Stimulated activated CD8-positive, alpha-beta memory T cell treated with anti-CD3 and anti-CD28 coated beads, Interleukin-4, amount 100 ng/mL, for 4 hours (primary cell): ENCODE data around the gene PAQR9.

ENCODE experiments used
- DNase-seq, 2 donors: peaks; one replicate each; pipeline ENCODE4 v3.0.0-alpha.2; 2020; ENCODE audit warnings: low read depth in 2 of 2, low spot score in 1 of 2

The PAQR9 gene

DNA sequence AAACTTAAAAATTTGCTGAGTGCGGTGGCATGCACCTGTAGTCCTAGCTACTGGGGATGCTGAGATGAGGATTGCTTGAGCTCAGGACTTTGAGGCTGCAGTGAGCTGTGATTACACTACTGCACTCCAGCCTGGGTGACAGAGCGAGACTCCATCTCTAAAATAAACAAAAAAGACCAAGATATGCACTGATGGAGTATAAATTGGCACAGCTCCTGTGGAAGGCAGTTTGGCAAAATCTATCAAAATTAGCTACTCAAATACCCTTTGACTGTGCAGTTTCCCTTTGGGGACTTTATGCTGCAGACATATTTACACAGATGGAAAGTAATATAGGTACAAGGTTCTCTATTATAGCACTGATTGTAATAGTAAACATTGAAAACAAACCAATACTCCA is 19.8 kb upstream of the PAQR9 start:
- DNase-seq: no peak

DNA sequence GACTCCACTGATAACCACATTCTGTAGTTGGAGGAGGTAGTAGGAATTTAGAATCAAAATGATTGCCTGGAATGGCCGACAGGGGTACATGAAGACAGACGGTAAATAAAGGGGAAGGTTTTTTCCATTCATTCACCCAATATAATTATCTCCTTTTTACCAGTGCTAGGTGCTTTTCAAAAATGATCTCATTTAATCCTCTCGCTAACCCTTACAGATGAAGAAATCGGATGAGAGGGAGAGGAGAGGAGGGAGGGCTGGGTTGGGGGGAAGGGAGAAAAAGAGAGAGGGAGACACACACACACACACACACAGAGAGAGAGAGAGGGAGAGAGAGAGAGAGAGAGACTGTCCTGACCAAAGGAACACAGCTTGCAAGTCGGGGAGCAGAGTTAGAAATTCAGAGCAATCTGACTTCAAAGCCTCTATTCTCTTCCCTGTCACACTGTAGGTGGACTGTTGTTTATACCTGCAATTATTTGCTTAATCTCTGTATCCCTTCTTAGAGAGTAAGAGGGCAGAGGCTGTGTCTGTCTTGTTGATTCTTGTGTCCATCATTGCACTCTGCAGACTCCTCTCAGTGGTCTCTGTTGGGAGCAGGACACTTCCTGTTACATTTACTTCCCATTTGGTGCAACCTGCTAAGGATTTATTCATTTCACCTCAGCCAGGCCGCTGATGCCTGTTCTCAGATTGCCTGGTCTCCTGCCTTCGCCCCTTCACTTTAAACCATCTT is 18.7 kb upstream of the PAQR9 start:
- no peak for DNase-seq

DNA sequence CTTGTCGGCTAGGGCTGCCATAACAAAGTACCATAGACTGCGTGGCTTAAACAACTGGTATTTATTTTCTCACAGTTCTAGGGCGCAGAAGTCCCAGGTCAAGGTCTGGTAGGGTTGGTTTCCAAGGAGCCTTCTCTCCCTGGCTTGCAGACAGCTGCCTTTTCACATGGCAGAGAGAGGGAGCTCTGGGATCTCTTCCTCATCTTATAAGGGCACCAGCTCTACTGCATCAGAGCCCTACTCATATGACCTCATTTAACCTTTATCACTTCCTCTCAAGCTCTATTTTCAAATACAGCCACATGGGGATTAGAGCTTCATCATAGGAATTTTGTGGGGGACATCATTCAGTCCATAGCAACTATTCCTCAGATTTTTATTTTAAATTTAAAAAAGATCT is 17.6 kb upstream of the PAQR9 start:
- no peak for DNase-seq

DNA sequence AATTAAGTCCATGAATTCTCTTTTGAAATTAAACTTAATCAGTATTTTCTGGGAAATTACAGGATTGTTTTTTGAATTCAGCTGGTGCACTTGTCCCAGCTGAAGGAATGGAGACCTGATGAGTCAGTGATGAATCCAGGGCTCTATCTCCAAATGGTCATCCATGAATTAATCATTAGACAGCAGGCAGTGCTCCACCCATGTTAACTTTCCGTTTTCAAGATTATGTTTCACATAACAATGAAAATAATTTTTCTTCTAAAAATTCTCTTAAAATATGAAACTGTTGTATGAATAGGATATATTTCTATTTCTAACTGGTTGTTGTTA is 13.9 kb upstream of the PAQR9 start:
- no peak for DNase-seq

DNA sequence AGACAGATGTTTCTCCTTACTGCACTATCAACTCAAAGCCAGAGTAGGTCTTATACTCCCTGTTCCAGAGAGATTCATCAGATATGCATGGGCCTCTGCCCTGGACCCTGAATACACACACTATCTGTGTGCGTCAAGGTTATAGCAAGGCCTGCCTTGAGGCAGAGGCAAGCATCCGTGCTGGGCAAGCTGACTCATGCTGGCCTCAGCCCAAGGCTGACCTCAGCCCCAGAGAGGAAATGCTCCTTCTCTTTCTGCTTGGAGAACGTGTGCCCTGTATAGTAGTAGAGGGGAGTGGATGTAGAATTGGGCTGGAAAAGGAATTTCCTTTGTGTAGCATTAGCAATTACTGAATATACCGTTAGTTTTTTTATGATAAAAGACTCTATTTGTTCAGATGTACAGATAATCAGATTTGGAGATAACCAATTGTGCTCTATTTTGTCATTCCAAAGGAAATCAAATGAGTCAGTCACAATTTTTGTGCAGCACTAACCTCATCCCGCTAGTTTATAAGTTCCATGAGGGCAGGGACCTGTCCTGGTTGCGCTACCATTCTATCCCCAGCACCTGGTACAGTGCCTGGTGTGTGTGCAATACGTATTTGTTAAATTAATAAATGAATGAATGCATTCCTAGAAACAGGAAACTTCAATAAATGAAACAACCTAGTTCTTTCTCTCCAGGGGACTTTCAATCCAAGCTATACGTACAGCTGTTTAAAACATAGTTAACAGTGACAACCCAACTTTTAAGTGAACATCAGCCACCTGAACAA is 13.3 kb upstream of the PAQR9 start:
- no peak for DNase-seq

DNA sequence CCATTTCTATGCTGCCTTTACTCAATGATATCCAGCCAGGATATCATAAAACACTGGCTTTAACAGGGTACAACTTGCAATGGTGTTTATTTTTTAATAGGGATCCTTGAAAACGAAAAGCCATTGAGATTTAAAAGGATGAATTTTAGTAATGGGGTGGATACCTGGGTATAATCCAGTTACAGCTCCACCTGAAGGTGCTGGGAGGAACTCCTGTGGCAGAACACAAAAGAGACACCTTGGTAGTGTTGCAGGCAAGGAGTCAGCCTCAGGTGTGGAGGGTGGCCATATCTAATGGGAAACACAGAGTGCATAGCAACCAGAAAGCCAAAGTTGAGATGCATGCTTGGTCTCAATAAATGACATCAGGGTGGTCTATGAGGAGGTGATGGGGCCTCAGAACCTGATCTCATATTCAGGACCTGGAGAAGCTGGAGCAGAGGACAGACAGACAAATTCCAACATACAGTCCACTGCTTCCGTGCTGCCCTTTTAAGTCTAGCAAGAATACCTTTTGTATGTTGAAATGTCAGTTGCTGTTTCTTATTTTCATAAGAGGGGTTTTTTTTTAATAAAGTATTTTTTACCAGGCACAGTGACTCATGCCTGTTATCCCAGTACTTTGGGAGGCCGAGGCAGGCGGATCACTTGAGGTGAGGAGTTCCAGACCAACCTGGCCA is 12.0 kb upstream of the PAQR9 start:
- no peak for DNase-seq

DNA sequence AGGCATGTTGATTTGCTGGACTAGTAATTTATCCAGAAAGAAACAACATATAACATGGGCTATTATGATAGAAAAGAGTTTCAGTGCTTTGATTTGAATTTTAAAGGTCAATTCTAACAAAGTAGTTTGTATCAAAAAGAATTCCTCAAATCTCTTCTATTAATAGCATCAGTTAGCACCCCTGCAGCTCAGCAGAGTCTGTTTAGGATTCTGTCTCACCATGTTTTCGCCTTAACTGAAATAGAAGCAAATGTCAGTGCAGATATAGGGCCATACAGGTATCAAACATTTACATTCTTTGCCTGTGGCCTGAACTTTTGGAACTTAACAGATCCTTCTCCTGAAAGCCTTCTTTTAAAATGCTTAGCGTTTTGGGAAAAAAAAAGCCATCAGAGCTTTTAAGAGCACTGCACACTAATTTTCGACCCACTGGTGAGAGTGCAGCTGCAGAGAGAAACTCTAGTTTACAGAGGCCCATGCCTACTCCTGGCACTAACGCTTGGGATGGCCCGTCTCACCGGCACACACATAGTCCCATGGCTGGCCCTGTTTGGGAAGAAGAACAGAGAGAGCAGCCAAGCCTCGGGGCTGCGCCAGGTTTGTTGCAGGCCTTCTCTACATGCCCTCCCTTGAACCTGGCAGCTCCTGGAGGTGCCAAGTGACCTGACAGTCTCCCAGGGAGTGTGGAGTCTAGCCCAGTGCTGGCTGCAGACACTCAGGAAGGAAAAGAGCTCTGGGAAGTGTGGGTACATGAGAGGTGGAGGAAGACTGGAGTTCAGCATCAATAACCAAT is 9.9 kb upstream of the PAQR9 start:
- no peak for DNase-seq

DNA sequence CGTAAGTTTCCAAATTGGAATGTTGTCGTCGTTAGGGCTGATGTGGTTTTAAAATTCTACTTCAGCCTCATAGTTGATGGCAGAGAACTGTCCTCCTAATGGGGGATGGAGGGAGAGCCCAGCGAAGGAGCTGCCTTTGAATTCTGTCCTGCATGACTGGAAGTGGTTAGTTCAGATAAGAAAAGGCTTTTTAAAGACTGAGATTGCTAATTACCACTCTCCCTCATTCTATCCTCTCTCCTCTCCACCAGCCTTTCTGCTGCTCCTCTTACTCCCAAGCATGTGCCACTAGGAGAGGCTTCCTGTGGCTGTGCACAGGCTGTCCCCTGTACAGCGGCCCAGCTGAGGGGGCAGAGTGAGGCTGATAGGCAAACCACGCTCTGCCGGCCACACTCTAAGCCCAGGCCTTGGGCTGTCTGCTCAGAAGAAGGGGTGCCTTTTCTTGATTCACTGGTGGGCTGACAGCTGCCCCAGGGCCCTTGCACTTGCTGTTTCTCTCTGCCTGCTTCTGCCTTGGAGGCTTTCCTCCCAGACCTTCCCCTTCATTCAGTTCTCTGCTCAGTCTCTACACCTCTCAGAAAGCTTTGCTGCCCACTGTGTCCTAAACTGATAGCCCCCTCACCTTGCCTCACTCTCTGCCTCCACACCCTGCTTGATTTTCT is 8.7 kb upstream of the PAQR9 start:
- no peak for DNase-seq

DNA sequence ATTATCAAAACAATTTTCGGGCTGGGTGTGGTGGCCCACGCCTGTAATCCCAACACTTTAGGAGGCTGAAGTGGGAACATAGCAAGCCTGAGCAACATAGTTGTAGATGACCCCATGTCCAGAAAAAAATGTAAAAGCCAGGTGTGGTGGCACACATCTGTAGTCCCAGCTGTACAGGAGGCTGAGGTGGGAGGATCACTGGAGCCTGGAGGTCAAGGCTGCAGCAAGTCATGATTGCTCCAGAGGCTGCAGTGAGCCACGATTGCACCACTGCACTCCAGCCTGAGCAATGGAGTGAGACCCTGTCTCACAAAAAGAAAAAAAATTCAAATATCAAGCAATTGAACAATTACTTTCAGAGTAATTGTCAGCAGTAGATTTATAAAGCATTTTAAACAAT is 8.0 kb upstream of the PAQR9 start:
- DNase-seq: no peak

DNA sequence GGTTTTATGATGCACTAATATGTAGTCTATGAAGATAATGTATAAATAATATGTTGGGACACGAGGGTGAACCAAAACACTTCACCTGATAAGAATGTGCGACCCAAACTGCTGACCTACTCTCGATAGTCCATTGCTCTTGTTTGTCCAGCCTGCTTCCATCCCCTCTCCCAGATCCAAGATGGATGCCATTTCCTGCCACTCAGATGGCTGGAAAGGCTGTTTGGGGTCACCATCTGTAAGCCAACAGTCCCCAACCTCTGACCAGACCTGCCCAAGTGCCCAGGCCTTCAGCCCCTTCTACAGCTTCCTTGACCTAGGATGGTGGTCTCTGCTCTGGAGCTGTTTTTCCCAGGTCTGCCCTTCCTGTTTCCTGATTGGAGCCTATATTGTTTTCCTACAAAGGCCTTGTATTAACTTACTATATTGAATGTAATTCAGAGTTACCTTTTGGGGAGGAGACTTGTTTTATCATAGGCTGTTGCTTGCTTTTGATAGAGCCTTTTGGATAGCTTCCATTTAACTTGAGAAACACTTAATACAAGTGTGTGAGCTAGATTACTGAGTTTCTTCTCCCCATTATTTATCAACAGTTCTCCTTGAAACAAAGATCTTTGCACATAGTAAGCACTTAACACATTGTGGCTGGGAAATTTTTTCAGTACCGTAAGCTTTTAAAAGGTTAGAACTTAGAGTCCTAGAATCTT is 5.0 kb upstream of the PAQR9 start:
- DNase-seq: no peak

DNA sequence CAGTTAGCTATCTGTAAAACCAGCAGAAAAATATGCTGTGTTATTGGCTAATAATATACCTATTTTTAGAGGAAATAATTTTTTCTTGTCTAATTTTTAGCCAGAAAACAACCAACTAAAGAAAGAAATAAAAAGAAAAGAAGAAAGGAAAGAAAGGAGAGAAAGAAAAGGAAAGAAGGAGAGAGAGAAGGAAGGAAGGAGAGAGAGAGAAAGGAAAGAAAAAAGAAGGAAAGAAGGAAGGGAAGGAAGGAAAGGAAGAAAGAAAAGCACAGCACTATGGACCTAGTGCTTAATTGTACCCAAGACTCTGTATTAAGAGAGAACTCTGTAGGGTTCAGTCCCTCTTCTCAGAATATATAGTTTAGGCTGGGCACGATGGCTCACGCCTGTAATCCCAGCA is 3.3 kb upstream of the PAQR9 start:
- no peak for DNase-seq

DNA sequence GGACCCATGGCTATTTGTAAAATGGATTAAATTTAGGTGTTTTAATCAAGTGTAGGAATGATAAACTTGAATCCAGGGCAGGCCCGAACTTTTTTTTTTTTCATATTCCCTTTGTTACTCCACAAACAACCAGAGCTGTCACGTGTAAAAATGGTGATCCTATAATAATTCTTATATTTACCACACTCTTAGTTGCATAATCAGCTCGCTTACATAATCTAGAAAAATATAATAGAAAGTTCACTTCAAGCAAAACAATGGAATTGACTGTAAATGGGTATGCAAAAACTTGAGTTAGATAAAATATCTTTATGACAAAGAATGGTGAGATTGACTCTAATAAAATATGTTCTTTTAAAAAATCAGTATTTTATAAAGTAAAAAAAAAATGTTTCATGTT is 2.1 kb upstream of the PAQR9 start:
- no peak for DNase-seq

DNA sequence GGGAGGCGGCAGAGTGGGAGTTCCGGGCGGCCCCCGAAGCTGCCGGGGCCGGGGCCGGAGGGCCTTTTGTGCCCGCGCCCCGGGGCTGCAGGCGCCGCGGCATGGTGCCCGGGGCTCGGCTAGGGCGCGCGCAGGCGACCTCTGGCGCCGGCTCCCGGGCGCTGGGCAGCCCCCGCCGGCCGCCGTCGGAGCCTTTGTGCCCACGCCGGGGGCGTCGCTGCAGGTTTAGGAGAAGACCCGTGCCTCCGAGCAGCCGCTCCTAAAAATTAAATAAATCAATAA is 299 bp downstream of the PAQR9 start:
- no peak for DNase-seq

DNA sequence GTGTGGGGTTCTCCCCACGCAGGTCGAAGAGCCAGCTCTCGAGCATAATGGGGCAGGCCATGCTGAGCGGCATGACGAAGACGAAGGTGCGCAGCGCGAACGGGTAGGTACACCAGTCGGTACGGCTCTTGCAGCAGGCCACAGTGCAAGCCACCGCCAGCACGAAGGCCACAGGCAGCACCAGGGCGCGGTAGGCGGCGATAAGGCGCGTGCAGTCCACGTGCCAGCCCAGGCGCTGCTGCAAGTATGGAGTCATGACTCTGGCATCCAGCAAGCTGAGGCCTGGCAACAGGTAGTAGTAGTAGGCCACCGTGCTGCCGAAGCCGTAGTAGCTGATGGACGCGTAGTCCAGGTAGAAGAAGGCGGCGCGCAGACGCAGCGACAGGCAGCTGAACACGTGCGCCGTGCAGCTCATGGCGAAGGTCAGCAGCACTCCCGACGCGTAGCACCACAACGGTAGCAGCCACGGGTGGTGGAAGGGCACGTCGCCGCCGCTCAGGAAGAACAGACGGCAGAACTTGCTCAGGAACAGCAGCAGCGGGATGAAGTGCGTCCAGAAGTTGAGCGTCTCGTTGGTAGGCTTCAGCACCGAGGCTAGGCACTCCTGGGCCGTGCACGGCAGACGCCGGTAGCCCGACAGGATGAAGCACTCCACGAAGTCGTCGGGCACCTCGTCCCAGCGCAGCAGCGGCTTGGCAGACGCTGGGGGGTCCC is 797 bp downstream of the PAQR9 start:
- DNase-seq: no peak

DNA sequence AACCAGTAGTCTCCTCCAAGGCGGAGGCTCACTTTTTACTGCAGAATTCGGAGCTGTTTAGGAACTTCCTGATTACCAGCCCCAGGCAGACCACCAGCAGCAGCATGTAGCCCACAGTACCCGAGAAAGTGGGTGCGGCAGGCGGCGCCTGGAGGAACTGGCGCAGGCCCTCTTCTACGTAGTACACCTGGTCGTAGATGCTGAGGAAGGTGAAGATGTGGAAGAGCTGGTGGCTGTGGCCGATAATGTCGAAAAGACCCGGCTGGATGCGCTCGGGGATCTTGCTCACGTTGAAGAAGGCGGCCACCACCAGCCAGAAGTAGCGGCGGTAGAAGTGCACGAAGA is 1.3 kb downstream of the PAQR9 start:
- no peak for DNase-seq

DNA sequence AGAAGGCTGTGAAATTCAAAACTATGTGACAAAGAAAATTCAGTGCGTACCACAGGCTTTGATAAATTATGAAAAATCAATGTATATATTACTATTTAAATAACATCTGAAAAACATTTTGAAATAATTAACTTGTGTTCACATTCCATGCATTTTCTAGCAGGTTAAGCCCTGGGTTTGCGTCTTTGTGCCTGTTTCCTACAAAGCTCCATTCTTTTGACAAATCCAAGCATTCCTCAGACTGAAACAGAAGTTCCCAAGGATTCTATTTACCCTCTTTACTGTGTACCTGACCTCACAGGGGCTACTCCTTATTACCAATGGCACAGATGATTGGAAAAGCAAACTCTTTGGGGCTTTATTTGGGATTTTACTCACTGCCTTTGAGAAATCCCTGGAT is 1.9 kb downstream of the PAQR9 start:
- DNase-seq: no peak

DNA sequence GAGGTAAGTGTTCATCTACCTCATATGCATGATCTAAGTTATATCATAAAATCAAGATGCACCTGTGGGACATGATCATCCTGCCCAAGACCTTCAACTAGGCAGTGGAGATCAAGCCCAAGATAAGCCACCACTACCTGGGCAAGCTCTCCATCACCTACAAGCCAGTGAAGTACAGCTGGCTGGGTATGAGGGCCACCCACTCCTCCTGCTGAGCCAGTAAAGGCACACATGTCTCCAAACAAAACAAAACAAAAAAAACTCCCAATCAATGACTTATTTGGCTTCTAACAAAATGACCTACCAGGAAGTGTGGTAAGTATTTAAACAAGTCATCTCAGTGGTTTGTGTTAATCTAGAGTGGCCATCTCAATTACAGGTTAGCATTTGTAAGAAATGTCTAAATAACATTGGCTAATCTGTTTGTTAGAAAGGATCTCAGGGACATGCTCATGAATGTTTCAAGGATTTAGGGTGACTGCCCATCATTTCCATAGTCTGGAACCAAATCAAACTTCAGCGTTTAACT is 3.1 kb downstream of the PAQR9 start:
- DNase-seq: no peak

DNA sequence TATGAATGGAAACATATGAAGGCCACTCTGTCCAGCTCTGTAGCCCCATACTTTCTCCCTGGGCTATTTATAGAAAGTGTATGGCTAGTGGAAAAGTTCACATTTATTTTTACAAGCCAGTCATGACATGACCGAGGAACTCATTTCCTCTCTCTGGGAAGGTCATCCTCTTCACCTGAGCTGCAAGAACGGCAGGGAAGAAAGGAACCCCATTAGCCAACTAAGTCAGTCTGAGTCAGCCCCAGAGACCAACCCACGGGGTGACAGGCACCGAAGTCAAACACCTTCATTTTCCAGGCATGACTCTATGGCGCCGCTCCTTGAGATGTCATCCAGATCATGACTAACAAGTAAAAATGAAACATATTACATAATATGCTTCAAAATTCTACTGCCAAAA is 4.8 kb downstream of the PAQR9 start:
- DNase-seq: no peak

DNA sequence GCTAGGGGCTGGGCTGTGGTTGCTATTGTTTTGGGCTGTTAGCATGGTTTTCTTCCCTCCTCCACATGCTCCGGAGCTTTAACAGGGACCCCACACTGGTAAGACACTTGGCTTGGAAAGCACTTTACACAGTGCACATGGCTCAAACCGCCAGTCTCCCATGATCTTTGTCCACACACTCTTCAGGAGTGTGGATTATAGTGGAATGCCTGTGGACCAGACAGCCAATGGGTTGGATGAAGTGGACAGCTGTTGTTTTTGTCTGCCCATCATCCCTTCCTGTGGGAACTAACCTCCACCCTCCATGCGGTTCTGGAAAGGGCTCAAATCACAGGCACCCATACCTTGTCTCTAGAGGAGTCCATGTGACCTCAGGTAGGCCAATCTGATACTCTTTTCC is 10.0 kb downstream of the PAQR9 start:
- no peak for DNase-seq
